Measurements from ENCODE around the gene RBM38. TPM values are rescaled to one million over a fixed set of nuclear protein-coding genes. Genes with fewer than 3 reads are reported as not detected.

Gene RBM38
- total and polyA plus RNA-seq, 10 of the 15 experiments (the other 5 are each of a cell fraction or from before 2014, with no cell fraction given): 0.32 to 118 (median 25.2) TPM

GRCh38 chr20:57389695-57390603, 1.2 kb upstream of the RBM38 start (continued):
- peak; percentile 76; the same call in 2 of the 3 replicates for TF ChIP-seq POU2F2 (IDR thresholded peaks at IDR 0.05; ENCODE audit: borderline replicate concordance, low read depth, low read length)
- TF ChIP-seq NFYB (IDR thresholded peaks at IDR 0.05; ENCODE audit: insufficient read depth, low read depth, low read length): no peak
- TF ChIP-seq RELA (IDR thresholded peaks at IDR 0.05; ENCODE audit: borderline replicate concordance, partially characterized antibody): no peak
- no peak for TF ChIP-seq PBX3 (IDR thresholded peaks at IDR 0.05; ENCODE audit: insufficient replicate concordance, low read depth, low read length)
- peak; percentile 94 for TF ChIP-seq NR2C1 (IDR thresholded peaks at IDR 0.05)
- no peak for TF ChIP-seq CREB1 (IDR thresholded peaks at IDR 0.05; ENCODE audit: low read depth)
- TF ChIP-seq NR2C2 (IDR thresholded peaks at IDR 0.05; ENCODE audit: borderline replicate concordance, control insufficient read depth, insufficient read length, low read depth): peak; percentile 62
- TF ChIP-seq HCFC1 (IDR thresholded peaks at IDR 0.05; ENCODE audit: low read length): no peak
- no peak for TF ChIP-seq FOXM1 (IDR thresholded peaks at IDR 0.05; ENCODE audit: low read depth, low read length)
- peak; percentile 96 for TF ChIP-seq ZNF687 (IDR thresholded peaks at IDR 0.05)
- TF ChIP-seq HDAC2 (IDR thresholded peaks at IDR 0.05): no peak
- no peak for TF ChIP-seq REST (IDR thresholded peaks at IDR 0.05; ENCODE audit: low read depth, low read length)
- peak; percentile 62 for TF ChIP-seq POLR2AphosphoS5 (IDR thresholded peaks at IDR 0.05; ENCODE audit: low read length)
- no peak for TF ChIP-seq ZNF207 (IDR thresholded peaks at IDR 0.05; ENCODE audit: borderline replicate concordance)
- TF ChIP-seq SMAD1 (IDR thresholded peaks at IDR 0.05; ENCODE audit: low read depth, partially characterized antibody): peak; percentile 20
- TF ChIP-seq BCL11A (IDR thresholded peaks at IDR 0.05; ENCODE audit: low read depth, low read length): peak; percentile 47
- no peak for TF ChIP-seq SUPT20H (IDR thresholded peaks at IDR 0.05; ENCODE audit: borderline replicate concordance, control insufficient read depth, low read depth, low read length)
- TF ChIP-seq E2F4 (IDR thresholded peaks at IDR 0.05; ENCODE audit: low read depth, low read length): no peak
- TF ChIP-seq MEF2A (IDR thresholded peaks at IDR 0.05; ENCODE audit: insufficient read depth, low read depth, low read length): no peak
- TF ChIP-seq RB1 (IDR thresholded peaks at IDR 0.05; ENCODE audit: borderline replicate concordance): no peak

Data from GM12878 (cell line).